Measurements from ENCODE around the gene RGS6. TPM values are rescaled to one million over a fixed set of nuclear protein-coding genes. Genes with fewer than 3 reads are reported as not detected.

RGS6 gene
- total RNA-seq, 1 donor from 2014 or later = 2.0 TPM

- peaks cover 18% of the 10 kb centered on the region for H3K9me3 Mint-ChIP-seq
- no peak for TF ChIP-seq CTCF (IDR thresholded peaks at IDR 0.05; ENCODE audit: unreplicated experiment)
- H3K36me3 Mint-ChIP-seq = no peaks in the 10 kb centered on the region
- no peak overlapping the region for H3K27ac Mint-ChIP-seq
- H3K4me1 Mint-ChIP-seq = no peaks in the 10 kb centered on the region
- peaks cover under 1% of the 10 kb centered on the region for H3K27me3 Mint-ChIP-seq (ENCODE audit: low read depth)
- no peak overlapping the region for H3K4me3 Mint-ChIP-seq
- no peak for DNase-seq (ENCODE audit: low spot score in 2 of 2, unreplicated experiment in 2 of 2)
Measured at GRCh38 chr14:72341237-72341636, 409.0 kb downstream of the RGS6 start.

GRCh38 chr14:72341686-72342085, 409.5 kb downstream of the RGS6 start:
- Mint-ChIP-seq H3K4me3 (no peak overlapping the region), H3K9me3 (peaks cover 18% of the 10 kb centered on the region), H3K27ac (no peak overlapping the region), H3K4me1 (no peaks in the 10 kb centered on the region), H3K27me3 (ENCODE audit: low read depth) (no peaks in the 10 kb centered on the region), H3K36me3 (no peaks in the 10 kb centered on the region)
- no peak for DNase-seq (ENCODE audit: low spot score in 2 of 2, unreplicated experiment in 2 of 2)
- no peak for TF ChIP-seq CTCF (IDR thresholded peaks at IDR 0.05; ENCODE audit: unreplicated experiment)

- Mint-ChIP-seq H3K36me3 (no peaks in the 10 kb centered on the region), H3K27ac (no peak overlapping the region)
Measured at GRCh38 chr14:72347118-72347517, 414.9 kb downstream of the RGS6 start.

GRCh38 chr14:72350215-72350614, 418.0 kb downstream of the RGS6 start:
- no peak for TF ChIP-seq CTCF (IDR thresholded peaks at IDR 0.05; ENCODE audit: unreplicated experiment)
- no peak overlapping the region for H3K27ac Mint-ChIP-seq
- H3K4me1 Mint-ChIP-seq = no peaks in the 10 kb centered on the region
- no peaks in the 10 kb centered on the region for H3K36me3 Mint-ChIP-seq
- DNase-seq (ENCODE audit: low spot score in 2 of 2, unreplicated experiment in 2 of 2) = no peak
- H3K27me3 Mint-ChIP-seq (ENCODE audit: low read depth) = peaks cover 10% of the 10 kb centered on the region
- H3K9me3 Mint-ChIP-seq = no peaks in the 10 kb centered on the region
- H3K4me3 Mint-ChIP-seq = no peak overlapping the region

More at GRCh38 chr14:72347118-72347517, 414.9 kb downstream of the RGS6 start:
- peaks cover 10% of the 10 kb centered on the region for H3K27me3 Mint-ChIP-seq (ENCODE audit: low read depth)
- H3K9me3 Mint-ChIP-seq = peaks cover 9% of the 10 kb centered on the region
- no peak overlapping the region for H3K4me3 Mint-ChIP-seq
- no peaks in the 10 kb centered on the region for H3K4me1 Mint-ChIP-seq
- no peak for DNase-seq (ENCODE audit: low spot score in 2 of 2, unreplicated experiment in 2 of 2)
- no peak for TF ChIP-seq CTCF (IDR thresholded peaks at IDR 0.05; ENCODE audit: unreplicated experiment)

- Mint-ChIP-seq H3K4me1 (no peaks in the 10 kb centered on the region), H3K4me3 (no peak overlapping the region), H3K27ac (no peak overlapping the region), H3K27me3 (ENCODE audit: low read depth) (peaks cover 10% of the 10 kb centered on the region), H3K36me3 (no peaks in the 10 kb centered on the region), H3K9me3 (no peaks in the 10 kb centered on the region)
- TF ChIP-seq CTCF (IDR thresholded peaks at IDR 0.05; ENCODE audit: unreplicated experiment) = no peak
- DNase-seq (ENCODE audit: low spot score in 2 of 2, unreplicated experiment in 2 of 2) = no peak
Measured at GRCh38 chr14:72352012-72352411, 419.8 kb downstream of the RGS6 start.

GRCh38 chr14:72366619-72367018, 434.4 kb downstream of the RGS6 start:
- Mint-ChIP-seq H3K27ac (no peak overlapping the region), H3K4me3 (no peak overlapping the region), H3K4me1 (no peaks in the 10 kb centered on the region)

More at GRCh38 chr14:72366619-72367018, 434.4 kb downstream of the RGS6 start:
- peaks cover 9% of the 10 kb centered on the region for H3K27me3 Mint-ChIP-seq (ENCODE audit: low read depth)
- H3K36me3 Mint-ChIP-seq = no peaks in the 10 kb centered on the region
- H3K9me3 Mint-ChIP-seq = peaks cover 7% of the 10 kb centered on the region
- DNase-seq (ENCODE audit: low spot score in 2 of 2, unreplicated experiment in 2 of 2) = no peak
- no peak for TF ChIP-seq CTCF (IDR thresholded peaks at IDR 0.05; ENCODE audit: unreplicated experiment)
